ENCODE measurements around the gene CNKSR3.

Gene CNKSR3

DNA sequence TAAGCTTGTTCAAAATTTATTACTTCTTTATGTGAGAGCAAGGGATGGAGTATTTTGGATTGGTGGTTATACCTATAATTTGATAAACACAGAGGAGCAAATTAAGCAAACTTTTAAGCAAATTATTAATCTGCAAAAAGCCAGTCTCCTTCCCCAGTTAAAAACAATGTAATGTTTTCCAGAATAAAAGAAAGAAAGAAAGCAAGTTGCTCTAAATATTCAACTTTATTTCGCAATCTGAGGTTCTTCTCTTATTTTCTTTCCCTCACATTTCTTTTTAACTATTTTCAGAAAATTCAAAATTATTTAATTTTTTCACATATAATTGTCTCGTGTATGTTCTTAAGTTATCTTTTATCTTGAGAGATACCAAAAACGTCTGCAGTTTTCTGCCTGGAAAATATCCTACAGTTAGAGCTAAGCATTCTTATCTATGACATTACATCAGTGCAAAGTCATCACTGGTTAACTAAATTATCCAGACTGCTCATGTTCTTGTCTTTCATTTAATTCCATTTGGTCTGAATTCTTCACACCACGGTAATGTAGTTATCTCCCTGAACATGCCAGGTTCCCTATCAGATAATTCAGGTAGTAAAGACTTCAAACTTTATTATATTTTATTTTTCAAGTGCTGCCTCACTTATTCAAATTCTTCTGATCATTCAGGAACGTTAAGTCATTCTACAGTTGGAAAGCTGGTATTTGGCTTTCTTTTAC lies 3.3 kb upstream of the CNKSR3 start:
- no peak for ATAC-seq
- TF ChIP-seq, protein P1, sequence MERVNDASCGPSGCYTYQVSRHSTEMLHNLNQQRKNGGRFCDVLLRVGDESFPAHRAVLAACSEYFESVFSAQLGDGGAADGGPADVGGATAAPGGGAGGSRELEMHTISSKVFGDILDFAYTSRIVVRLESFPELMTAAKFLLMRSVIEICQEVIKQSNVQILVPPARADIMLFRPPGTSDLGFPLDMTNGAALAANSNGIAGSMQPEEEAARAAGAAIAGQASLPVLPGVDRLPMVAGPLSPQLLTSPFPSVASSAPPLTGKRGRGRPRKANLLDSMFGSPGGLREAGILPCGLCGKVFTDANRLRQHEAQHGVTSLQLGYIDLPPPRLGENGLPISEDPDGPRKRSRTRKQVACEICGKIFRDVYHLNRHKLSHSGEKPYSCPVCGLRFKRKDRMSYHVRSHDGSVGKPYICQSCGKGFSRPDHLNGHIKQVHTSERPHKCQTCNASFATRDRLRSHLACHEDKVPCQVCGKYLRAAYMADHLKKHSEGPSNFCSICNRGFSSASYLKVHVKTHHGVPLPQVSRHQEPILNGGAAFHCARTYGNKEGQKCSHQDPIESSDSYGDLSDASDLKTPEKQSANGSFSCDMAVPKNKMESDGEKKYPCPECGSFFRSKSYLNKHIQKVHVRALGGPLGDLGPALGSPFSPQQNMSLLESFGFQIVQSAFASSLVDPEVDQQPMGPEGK (CRISPR knock-in tag; IDR thresholded peaks at IDR 0.05; ENCODE audit: borderline replicate concordance): peak; percentile 72; the same call in 1 of the 2 replicates
- TF ChIP-seq, protein P2, sequence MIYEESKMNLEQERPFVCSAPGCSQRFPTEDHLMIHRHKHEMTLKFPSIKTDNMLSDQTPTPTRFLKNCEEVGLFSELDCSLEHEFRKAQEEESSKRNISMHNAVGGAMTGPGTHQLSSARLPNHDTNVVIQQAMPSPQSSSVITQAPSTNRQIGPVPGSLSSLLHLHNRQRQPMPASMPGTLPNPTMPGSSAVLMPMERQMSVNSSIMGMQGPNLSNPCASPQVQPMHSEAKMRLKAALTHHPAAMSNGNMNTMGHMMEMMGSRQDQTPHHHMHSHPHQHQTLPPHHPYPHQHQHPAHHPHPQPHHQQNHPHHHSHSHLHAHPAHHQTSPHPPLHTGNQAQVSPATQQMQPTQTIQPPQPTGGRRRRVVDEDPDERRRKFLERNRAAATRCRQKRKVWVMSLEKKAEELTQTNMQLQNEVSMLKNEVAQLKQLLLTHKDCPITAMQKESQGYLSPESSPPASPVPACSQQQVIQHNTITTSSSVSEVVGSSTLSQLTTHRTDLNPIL (CRISPR knock-in tag; IDR thresholded peaks at IDR 0.05; ENCODE audit: low read depth): peak; percentile 98
- TF ChIP-seq GLIS3 (CRISPR knock-in tag; IDR thresholded peaks at IDR 0.05) (peak; percentile 97; the same call in 1 of the 2 replicates), ZNF70 (CRISPR knock-in tag; IDR thresholded peaks at IDR 0.05) (no peak), CSDC2 (CRISPR knock-in tag; IDR thresholded peaks at IDR 0.05) (no peak), ESRRG (CRISPR knock-in tag; IDR thresholded peaks at IDR 0.05) (no peak), ISL1 (CRISPR knock-in tag; IDR thresholded peaks at IDR 0.05) (peak; percentile 96), PPARA (CRISPR knock-in tag; IDR thresholded peaks at IDR 0.05; ENCODE audit: borderline replicate concordance) (no peak), SNAI2 (CRISPR knock-in tag; IDR thresholded peaks at IDR 0.05) (peak; percentile 93), TOX (CRISPR knock-in tag; IDR thresholded peaks at IDR 0.05; ENCODE audit: borderline replicate concordance) (no peak), ARNTL (CRISPR knock-in tag; IDR thresholded peaks at IDR 0.05; ENCODE audit: borderline replicate concordance, low read depth) (no peak), TCF4 (CRISPR knock-in tag; IDR thresholded peaks at IDR 0.05; ENCODE audit: borderline replicate concordance) (peak; percentile 94), ZNF565 (CRISPR knock-in tag; conservative IDR thresholded peaks at IDR 0.05; ENCODE audit: low read depth) (no peak), OSR1 (CRISPR knock-in tag; IDR thresholded peaks at IDR 0.05) (no peak), RARB (CRISPR knock-in tag; IDR thresholded peaks at IDR 0.05) (no peak), ZFP30 (CRISPR knock-in tag; IDR thresholded peaks at IDR 0.05) (no peak), ZC3H10 (CRISPR knock-in tag; IDR thresholded peaks at IDR 0.05) (no peak), BACH2 (CRISPR knock-in tag; IDR thresholded peaks at IDR 0.05; ENCODE audit: borderline replicate concordance) (0 out of 2 replicates have a peak, but pooled peaks have one; percentile 41), ZNF8 (CRISPR knock-in tag; IDR thresholded peaks at IDR 0.05) (no peak), ZFP3 (CRISPR knock-in tag; IDR thresholded peaks at IDR 0.05) (0 out of 2 replicates have a peak, but pooled peaks have one; percentile 51)
- TF ChIP-seq, protein P3, sequence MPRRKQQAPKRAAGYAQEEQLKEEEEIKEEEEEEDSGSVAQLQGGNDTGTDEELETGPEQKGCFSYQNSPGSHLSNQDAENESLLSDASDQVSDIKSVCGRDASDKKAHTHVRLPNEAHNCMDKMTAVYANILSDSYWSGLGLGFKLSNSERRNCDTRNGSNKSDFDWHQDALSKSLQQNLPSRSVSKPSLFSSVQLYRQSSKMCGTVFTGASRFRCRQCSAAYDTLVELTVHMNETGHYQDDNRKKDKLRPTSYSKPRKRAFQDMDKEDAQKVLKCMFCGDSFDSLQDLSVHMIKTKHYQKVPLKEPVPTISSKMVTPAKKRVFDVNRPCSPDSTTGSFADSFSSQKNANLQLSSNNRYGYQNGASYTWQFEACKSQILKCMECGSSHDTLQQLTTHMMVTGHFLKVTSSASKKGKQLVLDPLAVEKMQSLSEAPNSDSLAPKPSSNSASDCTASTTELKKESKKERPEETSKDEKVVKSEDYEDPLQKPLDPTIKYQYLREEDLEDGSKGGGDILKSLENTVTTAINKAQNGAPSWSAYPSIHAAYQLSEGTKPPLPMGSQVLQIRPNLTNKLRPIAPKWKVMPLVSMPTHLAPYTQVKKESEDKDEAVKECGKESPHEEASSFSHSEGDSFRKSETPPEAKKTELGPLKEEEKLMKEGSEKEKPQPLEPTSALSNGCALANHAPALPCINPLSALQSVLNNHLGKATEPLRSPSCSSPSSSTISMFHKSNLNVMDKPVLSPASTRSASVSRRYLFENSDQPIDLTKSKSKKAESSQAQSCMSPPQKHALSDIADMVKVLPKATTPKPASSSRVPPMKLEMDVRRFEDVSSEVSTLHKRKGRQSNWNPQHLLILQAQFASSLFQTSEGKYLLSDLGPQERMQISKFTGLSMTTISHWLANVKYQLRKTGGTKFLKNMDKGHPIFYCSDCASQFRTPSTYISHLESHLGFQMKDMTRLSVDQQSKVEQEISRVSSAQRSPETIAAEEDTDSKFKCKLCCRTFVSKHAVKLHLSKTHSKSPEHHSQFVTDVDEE (CRISPR knock-in tag; IDR thresholded peaks at IDR 0.05): peak; percentile 86
- TF ChIP-seq, protein P4, sequence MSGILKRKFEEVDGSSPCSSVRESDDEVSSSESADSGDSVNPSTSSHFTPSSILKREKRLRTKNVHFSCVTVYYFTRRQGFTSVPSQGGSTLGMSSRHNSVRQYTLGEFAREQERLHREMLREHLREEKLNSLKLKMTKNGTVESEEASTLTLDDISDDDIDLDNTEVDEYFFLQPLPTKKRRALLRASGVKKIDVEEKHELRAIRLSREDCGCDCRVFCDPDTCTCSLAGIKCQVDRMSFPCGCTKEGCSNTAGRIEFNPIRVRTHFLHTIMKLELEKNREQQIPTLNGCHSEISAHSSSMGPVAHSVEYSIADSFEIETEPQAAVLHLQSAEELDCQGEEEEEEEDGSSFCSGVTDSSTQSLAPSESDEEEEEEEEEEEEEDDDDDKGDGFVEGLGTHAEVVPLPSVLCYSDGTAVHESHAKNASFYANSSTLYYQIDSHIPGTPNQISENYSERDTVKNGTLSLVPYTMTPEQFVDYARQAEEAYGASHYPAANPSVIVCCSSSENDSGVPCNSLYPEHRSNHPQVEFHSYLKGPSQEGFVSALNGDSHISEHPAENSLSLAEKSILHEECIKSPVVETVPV (CRISPR knock-in tag; IDR thresholded peaks at IDR 0.05): peak; percentile 89; the same call in 1 of the 2 replicates
- TF ChIP-seq, protein P5, sequence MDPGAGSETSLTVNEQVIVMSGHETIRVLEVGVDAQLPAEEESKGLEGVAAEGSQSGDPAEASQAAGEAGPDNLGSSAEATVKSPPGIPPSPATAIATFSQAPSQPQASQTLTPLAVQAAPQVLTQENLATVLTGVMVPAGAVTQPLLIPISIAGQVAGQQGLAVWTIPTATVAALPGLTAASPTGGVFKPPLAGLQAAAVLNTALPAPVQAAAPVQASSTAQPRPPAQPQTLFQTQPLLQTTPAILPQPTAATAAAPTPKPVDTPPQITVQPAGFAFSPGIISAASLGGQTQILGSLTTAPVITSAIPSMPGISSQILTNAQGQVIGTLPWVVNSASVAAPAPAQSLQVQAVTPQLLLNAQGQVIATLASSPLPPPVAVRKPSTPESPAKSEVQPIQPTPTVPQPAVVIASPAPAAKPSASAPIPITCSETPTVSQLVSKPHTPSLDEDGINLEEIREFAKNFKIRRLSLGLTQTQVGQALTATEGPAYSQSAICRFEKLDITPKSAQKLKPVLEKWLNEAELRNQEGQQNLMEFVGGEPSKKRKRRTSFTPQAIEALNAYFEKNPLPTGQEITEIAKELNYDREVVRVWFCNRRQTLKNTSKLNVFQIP (CRISPR knock-in tag; IDR thresholded peaks at IDR 0.05; ENCODE audit: borderline replicate concordance, low read depth): peak; percentile 90; the same call in 1 of the 2 replicates

DNA sequence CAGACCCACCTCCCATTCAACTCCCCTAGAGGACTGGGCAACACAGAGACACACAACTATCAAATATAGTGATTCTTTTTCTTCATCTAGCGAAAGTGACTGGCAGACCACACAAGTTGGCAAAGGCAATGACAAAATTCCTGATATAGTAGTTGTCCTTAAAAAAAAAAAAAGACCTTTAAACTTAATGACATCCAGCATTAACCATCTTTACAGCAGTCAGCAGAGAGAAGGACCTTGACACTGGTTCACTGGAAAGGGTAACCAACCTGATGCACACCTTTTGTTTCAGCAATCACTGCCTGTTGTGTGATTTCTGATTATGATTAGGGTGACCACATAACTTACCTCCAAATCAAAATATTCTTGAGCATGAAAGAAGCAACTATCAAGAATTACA lies 1.7 kb upstream of the CNKSR3 start:
- no peak for ATAC-seq
- no peak for TF ChIP-seq PPARA (CRISPR knock-in tag; IDR thresholded peaks at IDR 0.05; ENCODE audit: borderline replicate concordance)
- no peak for TF ChIP-seq CSDC2 (CRISPR knock-in tag; IDR thresholded peaks at IDR 0.05)

All from SK-N-SH treated with all-trans-retinoic acid at 6 μM for 48 hours (cell line).